Muscle of arm (tissue), 12 donors: ENCODE results near the gene COL6A3. TPM values are rescaled to one million over a fixed set of nuclear protein-coding genes. Genes with fewer than 3 reads are reported as not detected.

Source experiments
- DNase-seq: peaks from one replicate; pipeline ENCODE4 v3.0.0-alpha.2; 2013
- polyA plus RNA-seq, 12 donors: library from polyadenylated mRNA; unstranded; fragments of 120-200 nt; gene quantifications; one replicate each; pipeline ENCODE4 v1.2.1, GENCODE V29; 2013; ENCODE audit not compliant: insufficient read length in 12 of 12

COL6A3 gene
- polyA plus RNA-seq, 12 donors, result 166 to 319 (median 251) TPM

- no peak for DNase-seq
These were observed 62.2 kb downstream of the COL6A3 start for GRCh38 chr2:237351796-237352195.

GRCh38 chr2:237351046-237351445 lies 62.9 kb downstream of the COL6A3 start:
- no peak for DNase-seq

GRCh38 chr2:237350597-237350996 lies 63.4 kb downstream of the COL6A3 start:
- no peak for DNase-seq

- no peak for DNase-seq
These were observed 63.9 kb downstream of the COL6A3 start for GRCh38 chr2:237350070-237350469.

DNA sequence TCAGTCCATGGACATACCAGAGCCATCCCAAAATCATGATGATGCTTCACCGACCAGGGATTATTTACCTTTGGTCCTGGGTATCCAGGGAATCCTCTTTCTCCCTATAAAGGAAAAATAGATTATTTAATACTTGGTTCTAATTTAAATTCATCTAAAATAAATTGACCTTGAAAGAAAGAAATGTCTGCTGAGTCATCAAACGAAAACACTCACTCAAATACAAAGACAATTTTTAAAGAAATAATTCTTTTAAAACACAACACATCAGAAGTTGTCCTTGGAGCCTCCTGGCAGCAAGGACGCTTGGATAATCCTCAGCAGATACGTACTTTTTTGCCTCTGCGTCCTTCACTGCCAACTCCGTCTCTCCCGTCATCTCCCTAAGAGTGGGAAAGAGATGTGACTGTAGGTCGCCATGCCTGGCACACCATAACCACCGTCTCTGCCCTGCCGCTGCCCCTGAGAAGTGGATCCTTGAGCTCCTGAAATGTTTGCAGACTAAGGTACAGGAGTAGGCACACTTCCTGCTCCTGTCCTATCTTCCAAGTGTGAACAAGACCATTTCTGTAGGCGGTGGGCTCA lies 65.6 kb downstream of the COL6A3 start:
- no peak for DNase-seq

- DNase-seq, result no peak
These were observed 67.9 kb downstream of the COL6A3 start for GRCh38 chr2:237345891-237346640.

DNA sequence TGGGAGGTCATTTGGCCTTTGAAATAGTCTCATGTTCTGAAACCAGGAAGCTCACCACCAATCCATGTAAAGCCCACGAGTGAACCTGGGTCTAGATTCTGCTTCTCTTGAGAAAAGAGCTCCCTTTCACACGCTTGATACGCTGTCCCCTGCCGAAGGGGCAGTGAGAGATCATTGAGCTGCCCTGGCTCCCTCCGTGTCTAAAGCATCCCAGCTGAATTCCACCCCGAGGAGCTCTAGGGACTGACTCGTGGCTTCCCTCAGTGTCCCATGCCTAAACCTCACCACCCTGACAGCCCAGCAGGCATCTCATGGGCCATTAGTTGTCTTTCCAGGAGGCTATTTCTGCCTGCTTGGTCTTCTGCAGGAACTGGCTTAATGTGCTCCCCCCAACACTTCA lies 68.6 kb downstream of the COL6A3 start:
- DNase-seq, result no peak

DNA sequence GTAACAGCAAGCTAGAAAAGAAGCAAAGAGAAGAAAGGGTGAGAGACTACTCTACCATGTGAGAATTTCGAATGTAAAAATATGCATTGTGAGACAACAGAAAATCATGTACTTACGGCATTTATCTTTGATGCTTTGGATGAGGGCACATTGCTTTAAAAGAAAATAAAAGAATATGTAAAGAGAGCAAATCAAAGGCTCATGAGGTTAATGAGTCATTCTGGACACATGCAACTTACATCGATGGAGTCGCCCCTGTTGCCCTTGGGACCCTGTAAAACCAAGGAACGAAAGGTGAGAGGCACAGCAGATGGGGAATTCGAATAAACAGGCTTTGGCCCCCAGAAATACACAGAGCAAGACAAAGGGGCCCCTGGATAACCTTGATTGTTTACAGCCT lies 69.0 kb downstream of the COL6A3 start:
- no peak for DNase-seq

DNA sequence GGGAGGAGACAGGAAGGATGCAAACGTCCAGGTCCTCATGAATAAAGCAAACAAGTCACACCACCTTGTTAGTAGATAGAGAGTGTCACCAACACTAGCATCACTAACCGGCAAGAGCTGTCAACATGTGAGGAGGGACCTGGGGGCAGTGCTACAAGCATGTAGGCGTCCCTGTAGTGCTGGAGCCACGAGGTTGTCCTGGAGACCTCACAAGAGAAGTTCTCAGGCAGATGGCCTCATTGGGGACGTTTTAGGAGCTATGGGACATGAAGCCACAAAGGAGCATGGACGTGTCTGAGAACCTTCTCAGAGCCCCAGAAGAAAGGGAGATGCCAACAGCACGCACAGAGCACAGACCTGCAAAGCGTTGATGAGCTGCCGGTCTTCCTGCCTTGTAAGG lies 70.0 kb downstream of the COL6A3 start:
- no peak for DNase-seq

DNA sequence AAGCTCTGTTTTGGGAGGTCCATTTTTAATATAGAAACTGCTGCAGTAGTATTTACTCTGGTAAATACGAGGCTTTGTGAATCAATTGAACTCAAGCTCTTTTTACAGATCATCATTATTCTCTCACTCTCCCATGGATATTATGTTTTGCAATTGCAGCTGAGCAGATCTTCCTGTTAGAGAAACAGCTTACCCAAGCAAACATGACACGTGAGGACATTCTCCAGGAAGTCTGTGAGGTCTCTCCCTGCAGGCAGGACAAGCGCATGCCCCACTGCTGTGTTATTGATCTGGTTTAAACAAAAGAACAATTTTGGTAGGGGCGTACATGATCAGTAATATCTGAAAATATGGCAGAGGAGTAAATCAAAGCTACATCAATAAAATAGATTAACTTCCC lies 72.1 kb downstream of the COL6A3 start:
- DNase-seq, result no peak

- DNase-seq, result no peak
These were observed 76.4 kb downstream of the COL6A3 start for GRCh38 chr2:237337586-237337985.

GRCh38 chr2:237336131-237336530 lies 77.8 kb downstream of the COL6A3 start:
- no peak for DNase-seq

GRCh38 chr2:237333748-237334147 lies 80.2 kb downstream of the COL6A3 start:
- DNase-seq, result no peak

DNA sequence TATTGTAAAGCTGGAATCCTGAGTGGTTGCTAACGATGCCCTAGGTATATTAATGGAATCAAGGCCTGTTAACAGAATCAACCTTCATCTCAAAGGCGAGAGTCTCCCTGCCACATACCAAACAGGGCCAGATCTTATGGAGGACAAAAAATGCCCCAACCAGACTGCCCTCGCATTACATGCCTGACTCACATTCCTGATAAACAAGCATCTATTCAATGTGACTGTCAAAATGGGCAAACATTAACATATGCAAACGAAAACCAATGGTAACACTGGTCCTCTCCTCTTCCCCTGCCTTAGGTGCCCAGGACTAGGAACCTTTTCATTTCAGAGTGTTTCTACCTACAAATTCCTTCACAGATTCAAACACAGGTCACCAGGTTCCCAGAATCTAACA lies 83.4 kb downstream of the COL6A3 start:
- no peak for DNase-seq

GRCh38 chr2:237327175-237327950 lies 86.6 kb downstream of the COL6A3 start:
- no peak for DNase-seq

DNA sequence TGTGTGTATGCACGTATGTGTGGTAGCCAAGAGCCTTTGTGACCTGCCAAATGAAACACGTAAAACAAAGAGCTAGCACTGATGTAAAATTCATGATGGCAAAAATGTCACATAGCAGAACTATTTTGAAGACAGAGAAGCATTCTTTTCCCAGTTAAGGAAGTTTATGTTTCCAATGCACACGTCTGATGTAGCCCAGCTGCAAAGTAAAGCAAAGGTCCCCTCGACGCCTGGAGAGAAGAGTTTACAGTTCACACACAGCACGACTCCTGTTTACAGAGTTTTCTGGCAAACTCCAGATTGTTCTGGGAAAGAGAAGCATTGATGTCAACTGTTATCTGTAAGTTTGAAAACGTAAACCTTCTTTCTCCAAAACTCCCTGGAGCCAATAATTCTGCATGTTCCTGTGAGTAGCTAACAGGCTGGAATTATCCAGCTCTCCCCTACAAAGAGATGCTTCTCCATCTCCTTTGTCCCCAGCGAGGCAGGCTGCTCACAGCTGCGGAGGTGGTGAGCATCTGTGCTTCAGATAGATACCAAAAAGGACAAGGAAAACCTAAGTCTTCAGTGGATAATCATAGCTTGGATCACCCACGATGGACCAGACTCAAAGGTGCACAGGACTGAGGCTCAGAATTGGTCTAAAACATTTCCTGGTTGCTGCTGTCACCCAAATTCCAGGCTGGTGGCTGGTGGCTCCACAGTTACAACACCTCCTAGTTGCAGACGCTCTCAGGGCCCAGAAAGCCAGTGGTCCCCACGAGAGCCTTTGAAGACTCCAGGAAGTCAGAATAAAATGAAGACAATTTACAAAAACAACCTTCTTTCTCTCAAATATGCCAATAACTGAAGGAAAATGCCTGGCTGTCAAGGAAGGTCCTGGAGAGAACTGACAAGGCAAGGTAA lies 87.4 kb downstream of the COL6A3 start:
- DNase-seq, result peak; percentile 72

DNA sequence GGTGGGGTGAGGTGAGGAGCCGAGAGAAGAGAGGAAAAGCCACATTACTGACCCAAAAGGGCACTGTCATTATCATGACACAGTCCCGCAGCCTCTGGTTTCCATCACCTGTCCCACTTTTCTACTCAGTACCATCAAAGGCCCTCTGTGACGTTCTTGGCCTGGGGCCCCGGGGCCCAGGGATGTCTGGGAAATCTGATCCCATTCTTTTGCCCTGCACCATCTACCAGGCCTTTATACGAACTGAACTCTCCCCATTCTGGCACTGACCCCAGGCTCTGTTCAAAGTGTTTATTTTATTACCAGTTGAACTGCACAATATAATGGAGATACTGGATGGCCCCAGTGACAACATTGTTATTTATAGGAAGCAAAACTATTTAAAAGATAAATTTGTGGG lies 89.1 kb downstream of the COL6A3 start:
- no peak for DNase-seq

DNA sequence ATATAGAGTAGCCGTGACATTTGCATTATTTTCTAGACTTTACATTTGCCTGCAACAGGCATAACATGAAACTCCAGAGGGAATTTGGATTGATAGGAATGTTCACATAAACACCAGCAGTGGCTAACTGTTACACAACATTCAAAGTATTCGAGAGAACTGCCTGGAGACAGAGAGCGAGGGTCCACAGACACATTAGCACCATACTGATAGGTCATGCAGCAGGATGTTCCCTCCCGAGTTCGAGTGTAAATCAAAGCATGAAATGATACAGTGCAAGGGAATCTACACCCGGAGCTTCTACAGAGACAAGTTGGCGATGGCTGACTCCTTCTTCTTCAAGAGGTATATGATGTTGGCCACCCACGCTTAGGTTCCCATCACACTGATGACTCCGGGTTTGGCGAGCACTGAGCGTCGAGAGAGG lies 89.5 kb downstream of the COL6A3 start:
- no peak for DNase-seq

GRCh38 chr2:237323656-237324055 lies 90.3 kb downstream of the COL6A3 start:
- DNase-seq, result no peak

GRCh38 chr2:237322564-237322963 lies 91.4 kb downstream of the COL6A3 start:
- DNase-seq, result no peak

GRCh38 chr2:237321746-237322145 lies 92.2 kb downstream of the COL6A3 start:
- DNase-seq, result no peak
